ENCODE measurements around the gene ZNF101. TPM values are rescaled to one million over a fixed set of nuclear protein-coding genes. Genes with fewer than 3 reads are reported as not detected.
"Not testable (repeated sequence)": the region's sequence is repeated elsewhere in the genome, so short reads cannot be mapped to it uniquely, and the experiment has no call there.

The ZNF101 gene
- polyA plus RNA-seq, 1 donor (not counting 4 experiments of a cell fraction or from before 2014, with no cell fraction given): 9.8 TPM

DNA sequence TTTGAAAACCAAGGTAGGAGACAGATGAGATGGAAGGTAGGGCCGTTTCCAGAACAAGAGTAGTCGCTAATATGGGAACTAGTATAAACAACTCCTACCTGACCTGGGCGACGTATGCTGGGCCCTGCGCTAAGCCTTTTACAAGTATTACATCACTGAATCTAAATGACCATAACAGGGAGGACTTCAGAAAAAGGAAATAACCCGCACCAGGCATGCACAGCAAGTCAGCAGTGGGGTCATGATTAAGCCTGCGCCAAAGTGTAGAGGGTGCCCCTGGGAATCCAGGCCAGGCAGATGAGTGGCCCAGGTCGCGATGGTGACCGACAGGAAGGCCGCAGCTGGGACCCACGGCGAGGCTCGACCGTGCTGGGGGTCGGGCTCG is 5.8 kb upstream of the ZNF101 start:
- Histone ChIP-seq H3K27ac (ENCODE audit: control insufficient read depth, insufficient read depth, low read length) (peak overlapping the region; percentile 85), H3K9me1 (ENCODE audit: control insufficient read depth, extremely low read depth, insufficient read depth, low read length) (no peaks in the 10 kb centered on the region), H3K4me3 (ENCODE audit: control insufficient read depth in 2 of 3, extremely low read depth in 1 of 3, insufficient read depth in 2 of 3, low read depth in 1 of 3, low read length in 3 of 3) (peak overlapping the region; percentile 57 to 80 (median 79)), H3K9ac (ENCODE audit: control insufficient read depth, extremely low read depth, insufficient read depth, low read length) (peak overlapping the region; percentile 86), H4K20me1 (ENCODE audit: control insufficient read depth, extremely low read depth, insufficient read depth, low read length) (peaks cover 6% of the 10 kb centered on the region), H2AFZ (ENCODE audit: control insufficient read depth, low read length) (peak overlapping the region; percentile 96), H3K4me1 (ENCODE audit: control insufficient read depth, extremely low read depth, insufficient read depth, low read length) (peaks cover 16% of the 10 kb centered on the region), H3K9me3 (ENCODE audit: control insufficient read depth, low read depth, low read length) (no peaks in the 10 kb centered on the region), H3K4me2 (ENCODE audit: control insufficient read depth, extremely low read depth, insufficient read depth, low read depth, low read length) (peak overlapping the region; percentile 77), H3K36me3 (ENCODE audit: control insufficient read depth in 2 of 2, extremely low read depth in 1 of 2, insufficient read depth in 2 of 2, low read length in 2 of 2) (peaks cover 16 to 30% of the 10 kb centered on the region in 2 experiments), H3K79me2 (ENCODE audit: control insufficient read depth, insufficient read depth, low read length) (peaks cover 35% of the 10 kb centered on the region), H3K27me3 (ENCODE audit: control insufficient read depth, extremely low read depth, insufficient read depth, low read length) (no peaks in the 10 kb centered on the region)
- DNase-seq (ENCODE audit: low read depth, low spot score) (no peak), FAIRE-seq (no peak)
- dilution Hi-C loops (cut with MboI; ENCODE audit: extremely low pct_ligation_motif_present, low sequenced_read_pairs): no loop called here
- no peak for TF ChIP-seq EZH2 (IDR thresholded peaks at IDR 0.05; ENCODE audit: low read length)
- TF ChIP-seq, protein P1, sequence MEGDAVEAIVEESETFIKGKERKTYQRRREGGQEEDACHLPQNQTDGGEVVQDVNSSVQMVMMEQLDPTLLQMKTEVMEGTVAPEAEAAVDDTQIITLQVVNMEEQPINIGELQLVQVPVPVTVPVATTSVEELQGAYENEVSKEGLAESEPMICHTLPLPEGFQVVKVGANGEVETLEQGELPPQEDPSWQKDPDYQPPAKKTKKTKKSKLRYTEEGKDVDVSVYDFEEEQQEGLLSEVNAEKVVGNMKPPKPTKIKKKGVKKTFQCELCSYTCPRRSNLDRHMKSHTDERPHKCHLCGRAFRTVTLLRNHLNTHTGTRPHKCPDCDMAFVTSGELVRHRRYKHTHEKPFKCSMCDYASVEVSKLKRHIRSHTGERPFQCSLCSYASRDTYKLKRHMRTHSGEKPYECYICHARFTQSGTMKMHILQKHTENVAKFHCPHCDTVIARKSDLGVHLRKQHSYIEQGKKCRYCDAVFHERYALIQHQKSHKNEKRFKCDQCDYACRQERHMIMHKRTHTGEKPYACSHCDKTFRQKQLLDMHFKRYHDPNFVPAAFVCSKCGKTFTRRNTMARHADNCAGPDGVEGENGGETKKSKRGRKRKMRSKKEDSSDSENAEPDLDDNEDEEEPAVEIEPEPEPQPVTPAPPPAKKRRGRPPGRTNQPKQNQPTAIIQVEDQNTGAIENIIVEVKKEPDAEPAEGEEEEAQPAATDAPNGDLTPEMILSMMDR (optimal IDR thresholded peaks at IDR 0.05 in 1 of 3, IDR thresholded peaks at IDR 0.05 in 1 of 3, conservative IDR thresholded peaks at IDR 0.05 in 1 of 3; ENCODE audit: extremely low read depth in 1 of 3, insufficient read depth in 2 of 3, low read length in 3 of 3): no peak

GRCh38 chr19:19663256-19664120 is 5.2 kb upstream of the ZNF101 start, which contains the start of gene ATP13A1:
ATP13A1 (minus strand) TSS chr19:19663676; CDS start chr19:19663666, 10 bp downstream.
- Histone ChIP-seq H3K4me3 (ENCODE audit: control insufficient read depth in 2 of 3, extremely low read depth in 1 of 3, insufficient read depth in 2 of 3, low read depth in 1 of 3, low read length in 3 of 3) (peak within 1 kb of the TSS; percentile 57 to 80 (median 79)), H3K27ac (ENCODE audit: control insufficient read depth, insufficient read depth, low read length) (peak within 1 kb of the TSS; percentile 85), H3K9me1 (ENCODE audit: control insufficient read depth, extremely low read depth, insufficient read depth, low read length) (no peaks in the 10 kb centered on the region), H3K4me2 (ENCODE audit: control insufficient read depth, extremely low read depth, insufficient read depth, low read depth, low read length) (peak within 1 kb of the TSS; percentile 77), H3K9ac (ENCODE audit: control insufficient read depth, extremely low read depth, insufficient read depth, low read length) (peak within 1 kb of the TSS; percentile 86), H3K9me3 (ENCODE audit: control insufficient read depth, low read depth, low read length) (no peaks in the 10 kb centered on the region), H2AFZ (ENCODE audit: control insufficient read depth, low read length) (peak within 1 kb of the TSS; percentile 96), H3K36me3 (ENCODE audit: control insufficient read depth in 2 of 2, extremely low read depth in 1 of 2, insufficient read depth in 2 of 2, low read length in 2 of 2) (peaks cover 10 to 25% of the 10 kb centered on the region in 2 experiments), H4K20me1 (ENCODE audit: control insufficient read depth, extremely low read depth, insufficient read depth, low read length) (peaks cover 6% of the 10 kb centered on the region), H3K79me2 (ENCODE audit: control insufficient read depth, insufficient read depth, low read length) (peaks cover 35% of the 10 kb centered on the region), H3K27me3 (ENCODE audit: control insufficient read depth, extremely low read depth, insufficient read depth, low read length) (no peaks in the 10 kb centered on the region), H3K4me1 (ENCODE audit: control insufficient read depth, extremely low read depth, insufficient read depth, low read length) (peaks cover 16% of the 10 kb centered on the region)
- dilution Hi-C loops (cut with MboI; ENCODE audit: extremely low pct_ligation_motif_present, low sequenced_read_pairs): no loop called here
- FAIRE-seq: peak; percentile 44
- peak; percentile 69 for DNase-seq (ENCODE audit: low read depth, low spot score)
- TF ChIP-seq, protein P1 (optimal IDR thresholded peaks at IDR 0.05 in 1 of 3, IDR thresholded peaks at IDR 0.05 in 1 of 3, conservative IDR thresholded peaks at IDR 0.05 in 1 of 3; ENCODE audit: extremely low read depth in 1 of 3, insufficient read depth in 2 of 3, low read length in 3 of 3): peak in 2 of 3 experiments; percentile 33 to 42
- TF ChIP-seq EZH2 (IDR thresholded peaks at IDR 0.05; ENCODE audit: low read length): no peak

DNA sequence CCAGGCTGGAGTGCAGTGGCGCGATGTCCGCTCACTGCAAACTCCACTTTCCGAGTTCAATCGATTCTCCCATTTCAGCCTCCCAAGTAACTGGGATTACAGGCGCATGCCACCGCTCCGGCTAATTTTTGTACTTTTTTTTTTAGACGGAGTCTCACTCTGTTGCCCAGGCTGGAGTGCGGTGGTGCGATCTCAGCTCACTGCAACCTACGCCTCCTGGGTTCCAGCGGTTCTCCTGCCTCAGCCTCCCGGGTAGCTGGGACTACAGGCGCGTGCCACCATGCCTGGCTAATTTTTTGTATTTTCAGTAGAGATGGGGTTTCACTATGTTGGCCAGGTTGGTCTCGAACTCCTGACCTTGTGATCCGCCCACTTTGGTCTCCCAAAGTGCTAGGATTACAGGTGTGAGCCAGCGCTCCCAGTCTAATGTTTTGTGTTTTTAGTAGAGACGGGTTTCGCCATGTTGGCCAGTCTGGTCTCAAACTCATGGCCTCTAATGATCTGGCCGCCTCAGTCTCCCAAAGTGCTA is 3.2 kb upstream of the ZNF101 start:
- dilution Hi-C loops (cut with MboI; ENCODE audit: extremely low pct_ligation_motif_present, low sequenced_read_pairs); H3K27me3 ChIP-seq (ENCODE audit: control insufficient read depth, extremely low read depth, insufficient read depth, low read length); DNase-seq (ENCODE audit: low read depth, low spot score); H3K4me3 ChIP-seq (ENCODE audit: control insufficient read depth in 2 of 3, extremely low read depth in 1 of 3, insufficient read depth in 2 of 3, low read depth in 1 of 3, low read length in 3 of 3); H3K9me1 ChIP-seq (ENCODE audit: control insufficient read depth, extremely low read depth, insufficient read depth, low read length); H3K9ac ChIP-seq (ENCODE audit: control insufficient read depth, extremely low read depth, insufficient read depth, low read length); H3K4me2 ChIP-seq (ENCODE audit: control insufficient read depth, extremely low read depth, insufficient read depth, low read depth, low read length); H3K9me3 ChIP-seq (ENCODE audit: control insufficient read depth, low read depth, low read length); H3K27ac ChIP-seq (ENCODE audit: control insufficient read depth, insufficient read depth, low read length); H4K20me1 ChIP-seq (ENCODE audit: control insufficient read depth, extremely low read depth, insufficient read depth, low read length); H2AFZ ChIP-seq (ENCODE audit: control insufficient read depth, low read length); FAIRE-seq: not testable (repeated sequence)
- Histone ChIP-seq H3K79me2 (ENCODE audit: control insufficient read depth, insufficient read depth, low read length) (peaks cover 39% of the 10 kb centered on the region), H3K4me1 (ENCODE audit: control insufficient read depth, extremely low read depth, insufficient read depth, low read length) (peaks cover 20% of the 10 kb centered on the region), H3K36me3 (ENCODE audit: control insufficient read depth in 2 of 2, extremely low read depth in 1 of 2, insufficient read depth in 2 of 2, low read length in 2 of 2) (peaks cover 0 to 10% of the 10 kb centered on the region in 2 experiments)
